Mesendoderm (in vitro differentiated cells): Measurements from ENCODE around the gene SLC25A22.
A peak's percentile ranks its signal among the peaks of the same experiment; 100 is the strongest.

Experiments used
- DNase-seq: peaks from one replicate; pipeline ENCODE4 v3.0.0; 2013
- H2AK5ac ChIP-seq: 2 replicates; pipeline ENCODE4 v1.6.1; 2013; ENCODE audit warnings: low read length, inconsistent platforms
- H2BK120ac ChIP-seq: 2 replicates; pipeline ENCODE4 v1.6.1; 2013; ENCODE audit warnings: low read depth, mild to moderate bottlenecking, low read length, moderate library complexity, mixed read lengths
- H2BK15ac ChIP-seq: replicated peaks from 2 replicates; pipeline ENCODE4 v1.6.1; 2013; ENCODE audit warnings: low read depth, mild to moderate bottlenecking, moderate library complexity
- H2BK5ac ChIP-seq: 2 replicates; pipeline ENCODE4 v1.6.1; 2013; ENCODE audit warnings: low read length, inconsistent platforms
- H3K18ac ChIP-seq: 2 replicates; pipeline ENCODE4 v1.6.1; 2013; ENCODE audit warnings: mild to moderate bottlenecking, low read length, mixed read lengths
- H3K23ac ChIP-seq: one replicate; pipeline ENCODE4 v1.6.1; 2013; ENCODE audit warnings: low read length
- H3K27ac ChIP-seq: 2 replicates; pipeline ENCODE4 v1.5.1; 2013; ENCODE audit warnings: low read depth, mild to moderate bottlenecking, inconsistent platforms, low read length, moderate library complexity
- H3K27me3 ChIP-seq: 2 replicates; pipeline ENCODE4 v1.6.1; 2013; ENCODE audit warnings: low read length, control low read depth, mild to moderate bottlenecking, inconsistent platforms; ENCODE audit not compliant: insufficient read depth, poor library complexity
- H3K36me3 ChIP-seq: 2 replicates; pipeline ENCODE4 v1.6.1; 2013; ENCODE audit warnings: low read length, inconsistent platforms; ENCODE audit not compliant: control insufficient read depth, insufficient read depth
- H3K4ac ChIP-seq: one replicate; pipeline ENCODE4 v1.6.1; 2013; ENCODE audit warnings: low read depth, mild to moderate bottlenecking, low read length, moderate library complexity
- H3K4me1 ChIP-seq: 2 replicates; pipeline ENCODE4 v1.6.1; 2013; ENCODE audit warnings: low read depth, low read length, inconsistent platforms; ENCODE audit not compliant: control insufficient read depth
- H3K4me2 ChIP-seq: 2 replicates; pipeline ENCODE4 v1.6.1; 2013; ENCODE audit warnings: low read length
- H3K4me3 ChIP-seq: 2 replicates; pipeline ENCODE4 v1.5.1; 2013; ENCODE audit warnings: mild to moderate bottlenecking, low read length
- H3K56ac ChIP-seq: one replicate; pipeline ENCODE4 v1.6.1; 2013; ENCODE audit warnings: low read length
- H3K79me1 ChIP-seq: 2 replicates; pipeline ENCODE4 v1.6.1; 2013; ENCODE audit warnings: low read length, inconsistent platforms
- H3K79me2 ChIP-seq: 2 replicates; pipeline ENCODE4 v1.6.1; 2013; ENCODE audit warnings: mild to moderate bottlenecking, low read length; ENCODE audit not compliant: control insufficient read depth, insufficient read depth
- H3K9ac ChIP-seq: 2 replicates; pipeline ENCODE4 v1.6.1; 2013; ENCODE audit warnings: low read length, inconsistent platforms
- H4K5ac ChIP-seq: one replicate; pipeline ENCODE4 v1.6.1; 2013; ENCODE audit warnings: low read length
- H4K8ac ChIP-seq: one replicate; pipeline ENCODE4 v1.6.1; 2013; ENCODE audit warnings: low read depth, mild to moderate bottlenecking, control low read depth, low read length, moderate library complexity
- WGBS: extraction: QIAGEN DNeasy Blood & Tissue Kit; methylation state at CpG from one replicate; pipeline ENCODE4 v1.1.7; 2013; ENCODE audit warnings: low lambda C conversion rate, missing lambda C conversion rate; ENCODE audit not compliant: insufficient coverage; ENCODE audit errors: extremely low coverage; 5-methylcytosine and 5-hydroxymethylcytosine counted together

Gene SLC25A22

GRCh38 chr11:761526-762108 is 36.5 kb downstream of the SLC25A22 start:
- no peak overlapping the region for H3K56ac ChIP-seq
- H3K4me3 ChIP-seq, result no peak overlapping the region
- H2BK120ac ChIP-seq, result no peak overlapping the region
- H3K36me3 ChIP-seq, result peaks cover 18% of the 10 kb centered on the region
- no peak overlapping the region for H2BK5ac ChIP-seq
- H3K79me1 ChIP-seq, result peaks cover 5% of the 10 kb centered on the region
- WGBS, result no CpG with 5 or more reads among the region's 8 CpGs
- H3K4me2 ChIP-seq, result no peak overlapping the region
- H4K5ac ChIP-seq, result no peak overlapping the region
- no peaks in the 10 kb centered on the region for H3K27me3 ChIP-seq
- no peaks in the 10 kb centered on the region for H3K79me2 ChIP-seq
- no peak overlapping the region for H3K4ac ChIP-seq
- H3K23ac ChIP-seq, result no peak overlapping the region
- H3K27ac ChIP-seq, result no peak overlapping the region
- no peak overlapping the region for H4K8ac ChIP-seq
- DNase-seq, result no peak
- H3K18ac ChIP-seq, result no peak overlapping the region
- peaks cover 3% of the 10 kb centered on the region for H3K4me1 ChIP-seq
- H2BK15ac ChIP-seq, result no peak overlapping the region
- no peak overlapping the region for H2AK5ac ChIP-seq
- no peak overlapping the region for H3K9ac ChIP-seq

GRCh38 chr11:760236-760635 is 37.8 kb downstream of the SLC25A22 start:
- Histone ChIP-seq H3K36me3 (peaks cover 14% of the 10 kb centered on the region), H2BK15ac (no peak overlapping the region), H3K23ac (no peak overlapping the region), H3K4me2 (no peak overlapping the region), H3K18ac (no peak overlapping the region), H3K27ac (no peak overlapping the region), H2BK120ac (no peak overlapping the region), H3K4me1 (peaks cover 3% of the 10 kb centered on the region), H2BK5ac (no peak overlapping the region), H3K4ac (no peak overlapping the region), H2AK5ac (no peak overlapping the region), H4K5ac (no peak overlapping the region), H3K27me3 (no peaks in the 10 kb centered on the region), H3K79me1 (peaks cover 8% of the 10 kb centered on the region), H3K79me2 (peaks cover 3% of the 10 kb centered on the region), H3K4me3 (no peak overlapping the region), H3K9ac (no peak overlapping the region), H3K56ac (no peak overlapping the region), H4K8ac (no peak overlapping the region)
- DNase-seq, result no peak

GRCh38 chr11:749731-750130 is 48.4 kb downstream of the SLC25A22 start:
- no peak overlapping the region for H4K8ac ChIP-seq
- H3K18ac ChIP-seq, result no peak overlapping the region
- H4K5ac ChIP-seq, result no peak overlapping the region
- no peak overlapping the region for H3K27ac ChIP-seq
- H3K27me3 ChIP-seq, result no peaks in the 10 kb centered on the region
- H3K56ac ChIP-seq, result no peak overlapping the region
- H3K79me1 ChIP-seq, result peaks cover 9% of the 10 kb centered on the region
- H2BK120ac ChIP-seq, result no peak overlapping the region
- no peak overlapping the region for H3K4ac ChIP-seq
- no peak overlapping the region for H2BK15ac ChIP-seq
- no peak overlapping the region for H2AK5ac ChIP-seq
- H3K4me1 ChIP-seq, result peaks cover 3% of the 10 kb centered on the region
- H3K4me3 ChIP-seq, result no peak overlapping the region
- H3K36me3 ChIP-seq, result no peaks in the 10 kb centered on the region
- H2BK5ac ChIP-seq, result no peak overlapping the region
- H3K79me2 ChIP-seq, result peaks cover 32% of the 10 kb centered on the region
- DNase-seq, result no peak
- no peak overlapping the region for H3K9ac ChIP-seq
- no peak overlapping the region for H3K23ac ChIP-seq
- no CpG with 5 or more reads among the region's 2 CpGs for WGBS
- no peak overlapping the region for H3K4me2 ChIP-seq

GRCh38 chr11:748007-748359 is 50.1 kb downstream of the SLC25A22 start:
- no peak overlapping the region for H2BK120ac ChIP-seq
- H3K79me2 ChIP-seq, result peaks cover 32% of the 10 kb centered on the region
- H3K23ac ChIP-seq, result peak overlapping the region; percentile 91
- no peak overlapping the region for H3K27ac ChIP-seq
- DNase-seq, result no peak
- peak overlapping the region; percentile 42 for H3K18ac ChIP-seq
- H3K4me1 ChIP-seq, result peaks cover 3% of the 10 kb centered on the region
- no peak overlapping the region for H4K5ac ChIP-seq
- peak overlapping the region; percentile 98 for H3K4me2 ChIP-seq
- H2AK5ac ChIP-seq, result no peak overlapping the region
- no peak overlapping the region for H2BK5ac ChIP-seq
- no peaks in the 10 kb centered on the region for H3K27me3 ChIP-seq
- no CpG with 5 or more reads among the region's 18 CpGs for WGBS
- H3K4me3 ChIP-seq, result peak overlapping the region; percentile 94
- H3K9ac ChIP-seq, result peak overlapping the region; percentile 92
- no peaks in the 10 kb centered on the region for H3K36me3 ChIP-seq
- no peak overlapping the region for H3K4ac ChIP-seq
- H3K56ac ChIP-seq, result peak overlapping the region; percentile 92
- H3K79me1 ChIP-seq, result peaks cover 9% of the 10 kb centered on the region
- H2BK15ac ChIP-seq, result no peak overlapping the region
- H4K8ac ChIP-seq, result no peak overlapping the region

GRCh38 chr11:747158-748006 is 50.7 kb downstream of the SLC25A22 start, which contains the start of gene TALDO1:
TALDO1 (plus strand) TSS chr11:747464; CDS start chr11:747482, 18 bp downstream.
- no CpG with 5 or more reads among the region's 112 CpGs for WGBS
- H3K27ac ChIP-seq, result peak within 1 kb of the TSS; percentile 85

More at GRCh38 chr11:747158-748006, 50.7 kb downstream of the SLC25A22 start, which contains the start of gene TALDO1:
- Histone ChIP-seq H3K4me1 (peaks cover 3% of the 10 kb centered on the region), H3K36me3 (no peaks in the 10 kb centered on the region), H4K5ac (no peak within 1 kb of the TSS), H3K23ac (peak within 1 kb of the TSS; percentile 94), H4K8ac (no peak within 1 kb of the TSS), H2BK15ac (no peak within 1 kb of the TSS), H3K4me2 (peak within 1 kb of the TSS; percentile 98), H2BK120ac (peak within 1 kb of the TSS; percentile 6), H3K18ac (peak within 1 kb of the TSS; percentile 77), H3K79me1 (peaks cover 9% of the 10 kb centered on the region), H3K9ac (peak within 1 kb of the TSS; percentile 92), H3K4me3 (peak within 1 kb of the TSS; percentile 94), H2AK5ac (no peak within 1 kb of the TSS), H3K79me2 (peaks cover 27% of the 10 kb centered on the region), H3K4ac (peak within 1 kb of the TSS; percentile 10), H3K56ac (peak within 1 kb of the TSS; percentile 95), H3K27me3 (no peaks in the 10 kb centered on the region), H2BK5ac (no peak within 1 kb of the TSS)
- DNase-seq, result peak; percentile 94
